ENCODE measurements around the gene CASK.

- TF ChIP-seq MAX (IDR thresholded peaks at IDR 0.05) (no peak), ZBTB33 (IDR thresholded peaks at IDR 0.05) (no peak), CTCF (IDR thresholded peaks at IDR 0.05; ENCODE audit: low read depth, low read length, missing input control) (peak; percentile 69), HNF4A (conservative IDR thresholded peaks at IDR 0.05) (no peak)
These were observed 141.9 kb downstream of the CASK start for GRCh38 chrX:41781500-41781899.
